Endothelial cell of umbilical vein (primary cell): ENCODE measurements around the gene SAMD1. TPM values are rescaled to one million over a fixed set of nuclear protein-coding genes. Genes with fewer than 3 reads are reported as not detected.

Experiments
- BruUV-seq: library from RNA; stranded (reverse); fragments of 400-500 nt; replicated peaks from 2 replicates; lab custom pipeline; 2021; lab: Mats Ljungman, UMichigan
- CTCF ChIA-PET: fragments of 300-600, 350-600 bp; sonication (Branson Sonifier 250); formaldehyde crosslinking; loops from one replicate; lab custom pipeline; 2021; ENCODE audit warnings: antibody characterized with exemption, inconsistent platforms; lab: Charles Lee
- POLR2A ChIA-PET: fragments of 300-600, 350-600 bp; sonication (Branson Sonifier 250); formaldehyde crosslinking; loops from one replicate; lab custom pipeline; 2021; ENCODE audit warnings: antibody characterized with exemption, inconsistent platforms; lab: Charles Lee
- DNase-seq: peaks from one replicate; pipeline ENCODE4 v3.0.0-alpha.2; 2011; ENCODE audit warnings: low read depth, low spot score
- FAIRE-seq: peaks from 2 replicates; lab custom pipeline; 2011; peaks lifted over from hg19 to GRCh38; lab: Jason Lieb, UNC
- H2AFZ ChIP-seq: 2 replicates; pipeline ENCODE4 v1.6.0; 2012; ENCODE audit warnings: low read depth, low read length, control low read depth, inconsistent platforms
- H3K27ac ChIP-seq: 2 replicates; pipeline ENCODE4 v1.5.1; 2011; ENCODE audit warnings: low read depth, mild to moderate bottlenecking, control low read depth, low read length, moderate library complexity; ENCODE audit not compliant: insufficient read depth
- H3K27me3 ChIP-seq, 2 experiments: 2 replicates each; pipeline versions ENCODE4 v1.6.0 to v1.6.1; 2011; ENCODE audit warnings: low read length in 2 of 2, mixed read lengths in 1 of 2; ENCODE audit not compliant: control insufficient read depth in 2 of 2, insufficient read depth in 2 of 2
- H3K36me3 ChIP-seq, 2 experiments: 2 replicates in 1 of 2; 3 replicates in 1 of 2; pipeline ENCODE4 v1.5.1; 2011; ENCODE audit warnings: low read length in 2 of 2, mild to moderate bottlenecking in 1 of 2, moderate library complexity in 1 of 2; ENCODE audit not compliant: control insufficient read depth in 2 of 2, insufficient read depth in 2 of 2; ENCODE audit errors: extremely low read depth in 1 of 2
- H3K4me1 ChIP-seq: 3 replicates; pipeline ENCODE4 v1.5.1; 2011; ENCODE audit warnings: mild to moderate bottlenecking, low read length; ENCODE audit not compliant: control insufficient read depth, insufficient read depth; ENCODE audit errors: extremely low read depth
- H3K4me2 ChIP-seq: 2 replicates; pipeline ENCODE4 v1.6.1; 2011; ENCODE audit warnings: low read length, control low read depth, mixed read lengths; ENCODE audit not compliant: insufficient read depth
- H3K4me3 ChIP-seq, 3 experiments: fragments of 200-600 bp in 1 of 3; sonication (generic), shearing (Covaris generic) in 1 of 3; replicated peaks in 1 of 3; 2 replicates each; pipeline ENCODE4 v1.5.1; 2011 to 2016; ENCODE audit warnings: control low read depth in 3 of 3, low read length in 3 of 3, mild to moderate bottlenecking in 2 of 3, inconsistent platforms in 1 of 3, low read depth in 1 of 3, moderate library complexity in 1 of 3; ENCODE audit not compliant: insufficient read depth in 1 of 3
- H3K79me2 ChIP-seq: 2 replicates; pipeline ENCODE4 v1.6.0; 2012; ENCODE audit warnings: low read length, inconsistent platforms; ENCODE audit not compliant: control insufficient read depth, insufficient read depth
- H3K9ac ChIP-seq: replicated peaks from 2 replicates; pipeline ENCODE3; 2011; ENCODE audit warnings: low read length, control low read depth; ENCODE audit not compliant: insufficient read depth; ENCODE audit errors: extremely low read depth
- H3K9me1 ChIP-seq: replicated peaks from 3 replicates; pipeline ENCODE4 v1.6.0; 2011; ENCODE audit warnings: mild to moderate bottlenecking, low read length; ENCODE audit not compliant: control insufficient read depth, insufficient read depth; ENCODE audit errors: extremely low read depth
- H3K9me3 ChIP-seq: replicated peaks from 2 replicates; pipeline ENCODE4 v1.5.1; 2012; ENCODE audit warnings: low read length, inconsistent platforms; ENCODE audit not compliant: control insufficient read depth, insufficient read depth
- H4K20me1 ChIP-seq: replicated peaks from 2 replicates; pipeline ENCODE3; 2011; ENCODE audit warnings: mild to moderate bottlenecking, low read length; ENCODE audit not compliant: control insufficient read depth, insufficient read depth; ENCODE audit errors: extremely low read depth
- CTCF ChIP-seq, 2 donors: IDR thresholded peaks; 1 replicate in 1 of 2; 2 replicates in 1 of 2; pipeline ENCODE4 v1.5.1; 2011; ENCODE audit warnings: low read length in 2 of 2, mild to moderate bottlenecking in 2 of 2, moderate library complexity in 2 of 2, control low read depth in 1 of 2, inconsistent platforms in 1 of 2, low read depth in 1 of 2; ENCODE audit not compliant: insufficient read depth in 1 of 2; ENCODE audit errors: extremely low read depth in 1 of 2
- EZH2 ChIP-seq: IDR thresholded peaks from 2 replicates; pipeline ENCODE4 v1.6.1; 2012; ENCODE audit warnings: borderline replicate concordance, low read depth, mild to moderate bottlenecking, moderate library complexity, low read length, inconsistent platforms; ENCODE audit not compliant: severe bottlenecking
- FOS ChIP-seq: IDR thresholded peaks from 2 replicates; pipeline ENCODE4 v1.6.1; 2011; ENCODE audit warnings: mild to moderate bottlenecking, low read length, moderate library complexity, borderline replicate concordance; ENCODE audit not compliant: insufficient read depth
- GATA2 ChIP-seq: IDR thresholded peaks from 2 replicates; pipeline ENCODE4 v1.7.0; 2011; ENCODE audit warnings: low read depth, mild to moderate bottlenecking, moderate library complexity, mixed read lengths, low read length; ENCODE audit not compliant: insufficient read length, insufficient read depth
- JUN ChIP-seq: IDR thresholded peaks from 2 replicates; pipeline ENCODE4 v1.6.1; 2011; ENCODE audit warnings: borderline replicate concordance, low read depth; ENCODE audit not compliant: insufficient read length, insufficient read depth
- MAX ChIP-seq: IDR thresholded peaks from 2 replicates; pipeline ENCODE4 v1.6.1; 2011; ENCODE audit not compliant: insufficient read depth, insufficient read length
- MYC ChIP-seq: IDR thresholded peaks from one replicate; pipeline ENCODE4 v1.6.1; 2011; ENCODE audit warnings: mild to moderate bottlenecking, low read depth, low read length
- POLR2A ChIP-seq: IDR thresholded peaks from 2 replicates; pipeline ENCODE4 v1.6.1; 2012; ENCODE audit warnings: low read depth, mild to moderate bottlenecking, control low read depth, low read length
- POLR2AphosphoS5 ChIP-seq: IDR thresholded peaks from 2 replicates; pipeline ENCODE4 v1.6.1; 2012; ENCODE audit warnings: low read depth, mild to moderate bottlenecking, control low read depth, low read length, moderate library complexity; ENCODE audit not compliant: insufficient read depth
- dilution Hi-C: fragments of 300-500 bp; cut with MboI; formaldehyde crosslinking; loops from one replicate; pipeline ENCODE4 v1.15.0; 2019; ENCODE audit warnings: low sequenced_read_pairs; ENCODE audit not compliant: extremely low pct_ligation_motif_present
- intact Hi-C: fragments of 100-400 bp; cut with micrococcal nuclease; formaldehyde crosslinking; loops from one replicate; pipeline ENCODE4 v1.10.0; 2022
- polyA plus RNA-seq, 4 experiments: library from polyadenylated mRNA; depleted of rRNA in 3 of 4; stranded (reverse) in 3 of 4; unstranded in 1 of 4; fragments of >200 nt; gene quantifications; 2 replicates each; pipeline versions ENCODE4 v1.2.1 to v1.2.3, GENCODE V29; 2011 to 2012; ENCODE audit warnings: missing spikeins in 1 of 4
- total RNA-seq: library from RNA; stranded (reverse); gene quantifications from 2 replicates; pipeline ENCODE4 v1.2.3, GENCODE V29; 2021

The SAMD1 gene
- total and polyA plus RNA-seq, 2 donors (not counting 3 experiments of a cell fraction or from before 2014, with no cell fraction given) = 14.1 to 35.9 TPM

GRCh38 chr19:14097532-14098151, 7.1 kb upstream of the SAMD1 start:
- TF ChIP-seq CTCF (IDR thresholded peaks at IDR 0.05; ENCODE audit: extremely low read depth in 1 of 2, insufficient read depth in 1 of 2, low read depth in 1 of 2, low read length in 2 of 2) = peak in 1 of 2 donors; percentile 16
- TF ChIP-seq POLR2AphosphoS5 = no peak
- no peak for TF ChIP-seq EZH2
- H2AFZ ChIP-seq = no peak overlapping the region
- no peaks in the 10 kb centered on the region for H4K20me1 ChIP-seq
- no TSS peak for BruUV-seq
- H3K36me3 ChIP-seq = peaks cover 0 to 17% of the 10 kb centered on the region in 2 experiments
- no peaks in the 10 kb centered on the region for H3K9me1 ChIP-seq
- CTCF ChIA-PET = no interaction called here
- H3K27ac ChIP-seq = no peak overlapping the region
- H3K9me3 ChIP-seq = peaks cover 3% of the 10 kb centered on the region
- H3K4me3 ChIP-seq = no peak overlapping the region
- H3K79me2 ChIP-seq = no peaks in the 10 kb centered on the region
- dilution Hi-C loops = no loop called here
- FAIRE-seq (no peak), DNase-seq (no peak)
- intact Hi-C loops = no loop called here
- H3K9ac ChIP-seq = no peak overlapping the region
- H3K27me3 ChIP-seq = no peaks in the 10 kb centered on the region
- POLR2A ChIA-PET = no interaction called here
- H3K4me1 ChIP-seq = no peaks in the 10 kb centered on the region
- no peak overlapping the region for H3K4me2 ChIP-seq

- H3K27me3 ChIP-seq = no peaks in the 10 kb centered on the region
- H3K4me2 ChIP-seq = no peak overlapping the region
- intact Hi-C loops = no loop called here
- POLR2A ChIA-PET = no interaction called here
- no peak overlapping the region for H2AFZ ChIP-seq
- no peak overlapping the region for H3K27ac ChIP-seq
- H3K4me1 ChIP-seq = peaks cover 7% of the 10 kb centered on the region
- H3K4me3 ChIP-seq = no peak overlapping the region
- peaks cover 0 to 11% of the 10 kb centered on the region in 2 experiments for H3K36me3 ChIP-seq
- TF ChIP-seq EZH2 (no peak), JUN (no peak), POLR2A (no peak), FOS (no peak), POLR2AphosphoS5 (no peak), MYC (no peak), CTCF (IDR thresholded peaks at IDR 0.05; ENCODE audit: extremely low read depth in 1 of 2, insufficient read depth in 1 of 2, low read depth in 1 of 2, low read length in 2 of 2) (no peak), MAX (no peak), GATA2 (no peak)
- no peaks in the 10 kb centered on the region for H3K79me2 ChIP-seq
- CTCF ChIA-PET = interaction anchor here (0.7 to 0.8 kb wide), 2 partner anchors 18 to 40 kb away, joined by 3 to 5 read pairs; partner anchors contain the start of gene ASF1B
- BruUV-seq = no TSS peak
- no peak overlapping the region for H3K9ac ChIP-seq
- dilution Hi-C loops = no loop called here
- H3K9me1 ChIP-seq = no peaks in the 10 kb centered on the region
- no peaks in the 10 kb centered on the region for H4K20me1 ChIP-seq
- FAIRE-seq (no peak), DNase-seq (no peak)
- H3K9me3 ChIP-seq = peaks cover 3% of the 10 kb centered on the region
Measured at GRCh38 chr19:14096272-14096992, 5.9 kb upstream of the SAMD1 start.
